CD4-positive, alpha-beta T cell treated with Interleukin-1 beta for 1 hour (primary cell): Measurements from ENCODE around the gene DCC.

Experiments used
- DNase-seq, 2 donors: peaks; one replicate each; pipeline ENCODE4 v3.0.0-alpha.2; 2020 to 2022

DCC gene

DNA sequence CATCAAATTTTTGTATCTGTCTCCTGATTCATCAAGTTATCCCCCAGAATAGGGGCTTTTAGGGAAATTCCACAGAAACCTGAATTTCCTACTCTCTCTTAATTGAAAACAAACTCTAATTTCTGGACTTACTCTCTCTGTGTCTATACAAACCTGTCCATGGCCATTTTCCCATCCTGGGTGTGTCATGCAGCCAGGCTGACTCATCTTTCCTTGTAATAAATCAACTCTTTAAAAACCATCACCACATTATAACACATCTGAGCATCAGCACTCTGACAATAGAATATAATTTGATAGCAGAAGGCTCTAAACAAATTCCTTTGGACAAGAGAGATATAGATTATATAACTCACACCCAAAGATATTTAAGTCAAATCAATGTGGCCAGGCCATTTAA, 610.2 kb downstream of the DCC start:
- no peak for DNase-seq

DNA sequence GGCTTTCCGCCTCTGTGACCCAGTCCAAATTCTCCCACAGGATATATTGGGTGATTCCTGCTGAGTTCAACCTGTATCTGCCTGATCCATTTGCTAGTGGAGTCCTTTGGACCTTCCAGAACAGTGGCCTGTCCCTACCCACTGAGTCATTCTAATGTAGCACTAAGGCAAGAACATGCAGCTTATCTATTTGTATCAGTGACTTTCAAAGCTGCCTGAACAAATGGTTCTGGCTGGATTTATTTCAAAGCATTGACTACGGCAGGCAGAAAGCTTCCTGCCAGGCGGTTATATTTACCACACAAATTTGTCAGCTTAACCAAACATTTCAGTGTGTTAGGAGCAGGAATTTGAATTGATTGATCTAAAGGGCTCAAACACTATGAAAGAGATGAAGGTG, 613.4 kb downstream of the DCC start:
- DNase-seq = no peak

DNA sequence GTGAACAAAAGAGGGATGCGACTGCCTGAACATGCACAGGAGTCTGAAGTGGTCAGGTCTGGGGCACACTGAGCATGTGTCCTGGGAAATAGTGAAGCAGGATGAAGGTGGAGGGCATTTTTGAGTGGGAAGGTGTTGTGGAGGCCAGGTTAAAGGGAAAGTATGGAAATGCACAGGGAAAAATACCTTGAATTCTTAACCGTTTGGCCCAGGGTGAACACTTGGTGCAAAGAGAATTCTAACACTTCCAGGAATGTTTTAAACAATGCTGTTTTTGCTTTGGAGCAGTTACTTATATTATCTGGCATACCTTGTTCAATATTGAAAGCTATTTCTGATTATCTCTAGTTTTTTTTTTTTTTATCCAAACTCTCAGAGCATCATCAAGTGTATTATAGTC, 623.5 kb downstream of the DCC start:
- no peak for DNase-seq

DNA sequence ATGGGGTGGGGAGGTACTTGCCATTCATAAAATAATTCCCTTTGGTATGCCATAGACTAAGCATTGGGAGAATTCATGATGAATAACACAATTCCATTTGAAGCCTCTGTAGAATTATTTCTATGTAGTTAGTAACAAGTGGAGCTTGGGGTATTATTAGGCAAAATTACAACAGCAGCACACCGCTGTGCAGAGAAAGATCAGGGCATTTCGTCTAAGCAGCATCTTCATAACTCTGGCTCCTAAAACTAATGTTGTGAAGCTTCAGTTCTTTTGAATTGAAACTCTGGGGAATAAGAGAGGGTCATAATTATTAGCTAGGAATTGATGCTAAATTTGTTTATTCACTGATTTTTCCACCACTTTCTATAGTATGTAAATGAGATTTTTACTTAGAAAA, 630.7 kb downstream of the DCC start:
- no peak for DNase-seq

DNA sequence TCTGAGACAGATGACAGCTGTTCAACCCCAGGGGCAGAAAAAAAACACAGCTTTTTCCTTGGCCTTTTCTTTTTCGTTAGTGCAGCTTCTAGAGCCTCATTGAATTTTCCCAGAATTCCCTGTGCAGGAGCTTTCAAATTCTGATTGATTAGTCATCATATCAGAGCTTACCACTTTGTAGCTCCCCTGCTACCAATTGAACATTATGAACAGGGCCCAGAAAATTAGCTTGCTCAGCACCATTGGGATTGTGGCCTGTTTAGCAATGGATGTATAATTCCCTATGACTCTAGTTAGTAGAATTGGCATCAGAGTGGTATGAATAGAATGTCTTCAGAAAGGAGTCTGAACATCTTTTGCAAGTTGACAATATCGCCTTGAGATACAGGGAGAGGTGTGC, 631.1 kb downstream of the DCC start:
- DNase-seq = no peak

DNA sequence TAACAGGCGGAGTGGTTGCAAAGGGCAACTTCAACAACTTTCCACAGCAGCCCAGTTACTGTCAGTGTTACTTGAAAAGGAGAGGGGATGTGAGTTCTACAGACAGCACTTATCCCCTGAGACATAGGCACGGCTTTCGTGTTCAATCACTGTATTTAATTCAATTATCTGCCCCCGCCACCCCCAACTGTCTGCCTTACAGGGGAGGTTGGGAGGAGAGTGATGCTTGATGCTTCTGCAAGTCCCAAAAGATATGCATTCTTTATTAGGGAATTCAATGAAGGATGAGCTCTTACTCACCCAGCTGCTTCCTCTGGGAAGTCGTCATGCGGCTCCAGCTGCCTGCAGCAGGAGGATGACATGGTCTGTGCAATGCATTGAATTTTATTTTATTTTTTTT, 639.9 kb downstream of the DCC start:
- DNase-seq = no peak

DNA sequence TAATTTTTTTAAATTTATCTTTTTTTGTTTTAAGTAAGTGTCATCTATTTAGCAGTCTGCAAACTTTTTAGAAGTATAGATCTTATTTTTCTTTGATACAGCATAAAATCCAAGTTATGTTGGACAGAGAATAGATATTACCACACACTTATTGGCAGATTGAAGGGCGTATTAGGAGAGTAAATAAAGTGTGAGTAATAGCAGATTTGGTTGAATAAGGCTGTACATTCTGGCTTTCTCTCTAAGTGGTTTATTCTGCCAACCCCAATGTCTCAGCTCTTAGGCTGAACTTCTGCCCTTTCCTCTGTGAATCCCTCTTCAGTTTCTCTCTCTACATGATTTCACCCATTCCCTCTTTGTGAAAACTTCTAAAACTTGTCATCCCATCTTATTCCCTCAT, 651.2 kb downstream of the DCC start:
- DNase-seq = no peak

DNA sequence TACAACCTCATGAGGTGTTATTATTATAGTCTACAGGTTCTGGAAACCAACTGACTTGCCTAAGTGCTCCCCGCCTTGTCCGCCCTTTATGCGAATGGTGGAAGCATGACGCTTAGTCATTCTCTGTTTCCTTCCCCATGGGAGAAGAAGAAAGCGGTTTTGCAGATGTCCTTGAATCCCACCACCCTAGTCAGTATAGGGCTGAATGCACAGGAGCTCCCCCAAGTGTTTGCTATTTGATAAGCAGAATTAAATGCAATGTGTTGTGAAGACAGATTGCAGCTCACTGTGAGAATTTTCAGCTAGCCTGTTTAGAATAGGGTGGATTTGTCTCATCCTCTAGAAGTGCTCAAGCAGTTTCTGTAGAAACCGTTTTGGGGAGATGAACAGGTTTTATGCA, 652.0 kb downstream of the DCC start:
- no peak for DNase-seq

DNA sequence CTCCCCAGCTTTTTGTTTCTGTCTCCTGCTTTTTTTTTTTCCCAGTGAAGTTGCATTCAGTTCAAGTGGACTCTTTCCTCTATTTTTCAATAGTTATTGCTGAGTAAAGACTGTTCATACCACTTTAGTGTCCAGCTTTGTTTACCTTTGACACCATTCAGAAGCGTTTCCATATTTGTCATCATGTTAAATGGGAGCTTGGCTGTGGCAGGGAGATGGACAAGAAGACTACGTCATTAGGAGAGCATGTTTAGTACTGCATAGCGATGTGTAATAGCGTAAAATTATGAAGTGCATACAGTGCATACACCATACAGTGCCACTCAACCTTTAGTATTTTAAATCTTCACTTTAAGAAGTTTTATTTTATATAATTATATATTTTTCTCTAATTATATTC, 655.9 kb downstream of the DCC start:
- no peak for DNase-seq

DNA sequence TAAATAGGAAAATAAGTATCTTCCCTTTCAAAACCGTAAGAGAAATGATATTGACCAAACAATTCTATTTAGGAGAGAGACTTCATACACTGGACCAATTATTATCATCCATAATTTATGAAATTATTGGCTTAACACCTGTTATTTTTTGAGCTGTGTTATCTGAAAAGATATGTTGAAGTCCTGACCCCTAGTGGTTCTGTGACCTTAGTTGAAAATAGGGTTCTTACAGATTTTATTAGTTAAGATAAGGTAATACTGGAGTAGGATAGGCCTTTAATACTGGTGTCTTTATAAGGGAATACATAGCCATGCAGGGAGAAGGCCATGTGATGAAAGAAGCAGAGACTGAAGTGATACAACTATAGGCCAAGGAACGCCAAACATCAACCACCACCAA, 659.6 kb downstream of the DCC start:
- DNase-seq = no peak

DNA sequence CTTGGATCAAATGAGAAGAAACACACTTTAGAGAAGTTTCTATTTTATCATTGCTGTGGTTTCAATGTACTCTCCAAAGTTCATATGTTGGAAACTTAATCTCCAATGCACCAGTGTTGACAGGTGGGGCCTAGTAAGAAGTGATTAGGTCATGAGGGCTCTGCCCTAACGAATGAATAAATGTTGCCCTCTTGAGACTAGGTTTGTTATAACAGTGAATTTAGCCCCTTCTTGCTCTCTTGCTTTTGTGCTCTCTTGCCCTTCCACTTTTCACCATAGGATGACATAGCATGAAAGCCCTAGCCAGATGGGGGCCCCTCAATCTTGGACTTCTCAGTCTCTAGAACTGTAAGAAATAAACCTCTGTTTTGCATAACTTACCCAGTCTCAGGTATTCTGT, 664.8 kb downstream of the DCC start:
- DNase-seq = no peak

DNA sequence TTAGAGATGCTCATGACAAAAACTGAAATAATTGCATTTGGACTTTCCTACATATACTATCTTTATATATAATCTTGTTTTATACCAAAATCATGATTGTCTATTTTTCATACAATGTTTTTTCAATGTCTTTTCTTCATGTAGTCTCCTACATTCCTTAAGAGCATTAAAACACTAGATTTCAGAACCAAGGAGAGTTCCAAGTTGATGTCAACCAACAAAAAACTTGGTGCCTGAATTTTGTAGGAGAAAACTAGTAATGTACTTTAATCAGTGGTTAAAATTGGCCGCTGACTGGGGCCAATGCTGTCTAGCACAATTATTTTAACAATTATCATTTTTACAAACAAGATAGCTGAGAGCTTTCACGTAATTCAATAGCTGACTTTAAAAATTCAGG, 678.8 kb downstream of the DCC start:
- no peak for DNase-seq

DNA sequence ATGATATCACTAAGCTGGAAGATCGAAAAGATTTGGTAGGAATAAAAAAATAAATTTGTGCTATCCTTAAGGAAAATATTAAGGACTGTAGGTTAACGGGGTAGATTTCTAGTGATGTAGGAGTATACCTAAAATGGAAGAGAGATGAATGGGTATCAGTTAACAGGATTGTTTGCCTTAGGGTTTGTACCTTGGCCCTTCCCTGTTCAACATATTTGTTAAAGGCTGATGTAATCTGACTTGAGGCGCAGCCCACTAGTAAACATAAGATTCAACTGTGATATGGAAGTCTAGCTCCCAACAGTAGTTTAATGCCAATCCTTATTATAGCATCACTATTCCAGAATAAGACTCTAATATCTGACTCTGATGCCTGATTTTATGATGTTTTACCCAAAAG, 685.2 kb downstream of the DCC start:
- no peak for DNase-seq

DNA sequence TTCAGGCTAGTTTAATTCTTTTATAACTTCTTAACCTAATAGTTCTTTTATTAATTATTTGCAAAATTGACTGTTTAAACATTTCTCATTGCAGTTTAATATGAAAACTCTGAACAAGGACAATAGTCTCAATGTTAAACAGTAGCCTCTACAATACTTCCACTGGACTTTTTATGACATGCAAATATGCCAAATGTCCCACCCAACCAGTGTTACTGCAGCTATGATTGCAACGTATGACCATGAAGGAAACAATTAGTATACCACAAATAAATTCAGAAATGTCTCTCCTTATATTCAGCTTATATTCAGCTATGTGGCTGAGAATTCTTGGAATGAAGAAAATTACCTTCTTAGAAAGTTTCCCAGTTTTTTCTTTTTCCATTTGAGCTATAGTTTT, 688.6 kb downstream of the DCC start:
- DNase-seq = no peak

DNA sequence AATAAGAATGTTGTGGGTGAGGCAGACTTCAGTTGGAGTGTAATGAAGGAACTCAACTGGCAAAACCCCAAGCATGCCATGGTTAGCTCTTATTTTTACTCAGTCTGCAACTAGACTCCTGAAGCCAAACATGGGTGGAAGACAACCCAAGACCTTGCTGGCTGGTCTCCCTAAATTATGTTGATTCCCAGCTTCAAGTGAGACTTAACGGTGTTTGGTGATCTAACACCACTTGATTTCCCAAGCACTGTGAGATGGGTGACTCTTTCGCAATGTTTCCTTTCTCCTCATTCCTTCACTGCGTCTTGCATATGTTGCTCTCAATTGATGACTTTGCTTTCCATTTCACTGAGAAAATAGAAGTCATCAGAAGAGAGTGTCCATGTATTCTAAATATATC, 693.1 kb downstream of the DCC start:
- DNase-seq = no peak

DNA sequence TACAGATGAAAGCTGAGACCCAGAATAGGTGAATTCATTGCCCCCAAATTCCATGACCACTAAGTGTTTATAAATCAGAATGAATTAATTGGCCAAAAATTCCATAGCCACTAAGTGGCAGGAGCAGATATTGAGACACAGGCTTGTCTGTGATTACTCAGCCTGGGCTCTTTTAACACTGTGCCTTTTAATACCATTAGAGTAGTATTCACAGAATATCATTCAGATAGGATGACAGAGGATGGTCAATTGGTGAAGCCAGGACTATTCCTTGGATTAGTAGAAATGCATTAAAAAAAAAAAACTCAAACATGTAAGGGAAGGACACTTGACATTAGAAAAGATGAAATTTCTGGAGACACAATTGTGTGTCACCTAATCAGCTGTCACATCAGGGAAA, 698.6 kb downstream of the DCC start:
- no peak for DNase-seq

DNA sequence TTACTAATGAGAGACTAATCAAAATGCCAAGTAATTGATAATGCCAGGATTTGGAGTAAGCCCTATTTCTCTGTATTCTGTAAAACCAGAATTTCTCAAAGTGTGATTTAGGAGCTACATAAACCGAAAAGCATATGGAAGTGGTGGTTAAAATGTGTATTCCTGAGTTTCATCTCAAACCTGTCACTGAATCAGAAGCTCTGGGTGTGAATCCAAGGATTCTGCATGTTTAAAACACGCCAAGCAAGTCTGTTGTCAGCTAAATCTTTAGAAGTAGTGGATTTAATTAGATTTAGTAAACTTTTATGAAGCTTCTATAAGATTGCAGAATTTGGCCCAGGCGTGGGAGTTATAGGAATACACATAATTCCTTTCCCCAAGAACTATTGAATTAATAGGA, 700.3 kb downstream of the DCC start:
- no peak for DNase-seq

DNA sequence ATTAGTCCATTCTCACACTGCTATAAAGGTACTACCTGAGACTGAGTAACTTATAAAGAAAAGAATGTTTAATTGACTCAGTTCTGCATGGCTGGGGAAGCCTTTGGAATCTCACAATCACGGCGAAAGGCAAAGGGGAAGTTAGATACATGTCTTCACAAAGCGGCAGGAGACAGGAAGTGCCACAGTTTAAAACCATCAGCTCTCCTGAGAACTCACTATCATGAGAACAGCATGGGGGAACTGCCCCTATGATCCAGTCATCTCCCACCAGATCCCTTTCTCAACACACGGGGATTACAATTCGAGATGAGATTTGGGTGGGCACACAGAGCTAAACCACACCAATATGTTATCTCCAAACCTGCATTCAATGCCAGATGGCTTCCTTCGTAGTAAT, 716.1 kb downstream of the DCC start:
- DNase-seq = no peak

DNA sequence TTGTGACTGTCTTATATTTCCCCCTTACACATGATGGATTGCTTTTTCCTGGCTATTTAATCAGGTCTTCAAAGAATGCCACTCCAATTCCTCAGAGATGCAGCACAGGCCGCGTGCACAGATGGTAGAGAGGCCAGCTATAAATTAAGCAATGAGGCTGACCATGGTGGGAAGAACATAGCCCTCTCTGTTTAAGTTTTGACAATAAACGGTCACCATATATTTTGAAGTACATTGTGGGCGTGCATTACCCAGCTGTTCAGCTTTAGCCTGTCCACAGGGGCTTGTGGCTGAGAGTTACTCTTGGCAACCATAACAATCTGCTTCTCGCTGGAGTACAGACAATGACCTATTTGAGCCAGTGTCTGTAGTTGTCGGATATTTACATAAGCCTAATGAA, 730.8 kb downstream of the DCC start:
- no peak for DNase-seq

DNA sequence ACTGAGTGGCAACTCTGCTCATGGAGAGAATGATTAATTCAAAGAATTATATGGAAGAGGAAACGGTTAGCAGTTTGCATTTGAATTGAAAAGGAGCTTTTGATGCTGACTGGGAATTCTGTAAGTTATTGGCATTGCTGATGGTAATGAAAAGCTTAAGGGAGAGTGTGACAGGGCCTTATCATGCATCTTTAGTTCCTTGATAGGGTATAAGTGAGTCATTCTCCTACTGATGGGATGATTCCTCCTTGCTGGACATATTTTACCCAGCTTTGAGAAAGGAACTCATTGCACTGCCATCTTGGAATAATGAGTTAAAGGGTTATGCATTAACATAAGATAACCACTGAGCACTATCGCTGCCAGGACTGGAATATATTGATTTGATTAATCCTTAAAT, 740.7 kb downstream of the DCC start:
- DNase-seq = no peak

DNA sequence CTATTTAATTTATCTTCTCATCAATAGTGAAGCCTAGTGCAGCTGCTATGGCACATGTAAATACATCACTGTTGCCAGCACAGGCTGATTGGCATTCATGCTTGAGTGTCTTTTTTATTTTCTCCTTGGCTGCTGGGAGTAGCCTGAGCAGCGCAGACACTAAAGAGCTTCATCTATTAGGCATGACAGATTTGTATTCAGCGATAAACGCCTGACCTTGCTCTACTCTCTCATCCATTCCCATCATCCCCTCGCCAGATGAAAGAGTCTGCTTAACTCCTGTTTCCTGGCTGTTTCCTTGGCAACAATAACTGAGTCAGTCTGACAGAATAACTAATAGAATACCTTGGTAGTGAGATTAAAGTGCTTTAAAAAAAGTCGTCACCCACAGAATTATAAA, 753.6 kb downstream of the DCC start:
- no peak for DNase-seq

DNA sequence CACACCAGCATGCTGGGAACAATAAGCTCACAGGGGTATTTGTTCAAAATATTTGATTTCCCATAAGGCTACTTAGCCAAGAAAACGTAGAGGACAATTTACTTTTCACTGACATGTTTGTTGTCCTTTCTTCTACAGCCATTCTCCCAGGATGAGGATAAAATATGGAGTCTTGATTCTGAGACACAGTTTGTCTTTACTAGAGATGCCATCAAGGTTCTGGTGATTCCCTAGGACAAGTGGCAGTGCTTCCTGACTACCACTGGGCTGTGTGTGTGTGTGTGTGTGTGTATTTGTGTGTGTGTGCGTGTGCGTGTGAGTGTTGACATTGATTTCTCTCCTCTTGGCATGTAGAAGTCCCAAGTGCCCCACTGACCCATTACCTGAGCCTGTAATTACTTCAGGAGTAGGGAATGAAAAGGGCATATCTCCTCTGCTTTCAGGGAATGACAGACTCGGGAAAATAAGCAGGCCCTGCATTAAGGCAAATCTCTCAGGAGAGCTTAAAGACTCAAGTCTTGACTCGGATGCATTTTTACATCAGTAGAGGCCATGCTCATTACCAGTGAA, 761.6 kb downstream of the DCC start:
- DNase-seq = no peak

DNA sequence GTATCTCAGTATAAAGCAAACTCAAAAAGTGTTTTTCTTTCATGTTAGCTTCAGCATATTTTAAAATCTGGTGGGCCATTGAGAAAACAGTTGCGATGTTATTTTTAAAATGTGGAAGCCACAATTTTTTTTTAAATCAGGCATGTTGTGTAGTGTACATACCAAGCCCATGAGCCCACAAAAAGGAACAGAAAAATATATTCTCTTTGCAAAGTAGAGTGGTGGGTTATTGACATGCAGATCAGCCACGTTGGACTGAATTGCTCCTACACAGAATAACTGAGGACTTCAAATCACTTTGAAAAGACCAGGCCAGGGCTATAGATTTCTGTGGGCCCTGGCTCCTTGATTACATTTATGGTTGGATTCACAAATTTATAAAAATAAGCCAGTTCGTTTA, 774.4 kb downstream of the DCC start:
- DNase-seq = no peak

DNA sequence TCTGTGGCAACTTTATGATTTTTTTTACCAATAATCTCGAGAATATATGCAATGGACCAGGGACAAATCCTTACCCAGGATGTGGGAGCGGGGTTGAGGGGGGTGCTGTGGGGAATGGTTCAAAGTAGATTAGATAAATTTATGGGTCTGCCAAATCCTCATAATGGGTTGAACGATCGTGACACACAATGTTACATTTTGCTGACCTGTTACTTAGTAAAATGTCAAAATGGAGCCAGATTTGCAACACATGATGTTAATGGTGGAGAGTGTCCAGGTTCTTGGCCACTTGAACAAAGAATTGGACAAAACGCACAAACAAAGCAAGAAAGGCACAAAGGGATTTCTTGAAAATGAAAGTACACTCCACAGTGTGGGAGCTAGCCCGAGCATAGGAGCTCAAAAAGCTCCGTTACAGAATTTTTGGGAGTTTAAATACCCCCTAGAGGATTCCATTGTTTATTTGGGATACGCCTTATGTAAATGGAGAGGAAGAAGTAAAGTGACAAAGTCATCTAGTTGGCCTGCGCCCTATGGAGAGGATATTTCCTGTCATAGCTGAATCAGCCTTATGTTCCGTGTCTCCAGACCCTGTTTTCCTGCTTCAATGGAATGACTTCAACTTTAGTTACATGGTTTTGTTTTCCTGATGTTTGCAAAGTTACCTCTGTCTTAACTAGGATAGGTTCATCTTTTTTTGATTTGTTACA, 776.0 kb downstream of the DCC start:
- no peak for DNase-seq

DNA sequence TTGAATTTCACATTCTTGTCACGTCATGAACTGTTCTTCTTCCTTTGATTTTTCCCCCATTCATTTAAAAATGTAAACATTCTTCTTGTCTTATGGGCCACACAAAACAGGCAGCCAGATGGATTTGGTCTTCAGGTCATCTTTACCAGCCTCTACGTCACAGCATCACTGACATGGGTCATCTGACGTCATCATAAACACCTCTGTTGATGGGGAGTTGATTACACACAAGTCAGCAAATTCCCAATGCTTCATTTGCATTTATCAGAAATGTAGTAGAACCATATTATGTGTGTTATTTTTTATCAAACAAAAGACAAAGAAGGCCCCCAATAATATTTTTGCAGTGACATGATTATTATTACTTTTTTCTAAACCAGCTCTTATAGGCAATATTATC, 777.9 kb downstream of the DCC start:
- DNase-seq = no peak

DNA sequence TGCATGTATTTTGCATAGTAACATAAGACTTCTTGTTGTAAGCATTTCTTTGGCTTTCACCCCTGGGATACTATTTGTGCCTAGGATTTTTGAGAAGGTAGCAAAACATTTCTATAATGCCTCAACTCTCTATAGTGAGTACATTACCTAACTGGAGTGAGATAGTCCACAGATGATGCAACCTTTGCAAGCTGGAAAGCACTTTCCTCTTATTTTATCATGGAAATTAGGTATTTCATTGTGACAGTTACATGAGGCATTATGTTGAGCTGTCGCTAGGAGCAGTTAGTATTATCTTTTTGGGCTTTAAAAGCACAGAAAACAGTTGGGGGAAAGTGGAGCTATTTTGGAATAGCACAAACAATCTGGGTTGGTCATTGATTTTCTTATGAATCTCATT, 786.2 kb downstream of the DCC start:
- no peak for DNase-seq
